GM12801 (cell line): Measurements from ENCODE around the gene RNASE7.

Experiments
- TF ChIP-seq, protein P1 (sequence below): IDR thresholded peaks from one replicate; pipeline ENCODE4 v1.5.1; 2011; ENCODE audit warnings: control low read depth; ENCODE audit not compliant: insufficient read length; ENCODE audit errors: extremely low read depth

The RNASE7 gene

GRCh38 chr14:21024585-21025370, 17.4 kb upstream of the RNASE7 start, which contains the start of gene NDRG2:
NDRG2 (minus strand) TSS chr14:21025061; CDS start chr14:21023315, 1,746 bp downstream.
- TF ChIP-seq, protein P1, sequence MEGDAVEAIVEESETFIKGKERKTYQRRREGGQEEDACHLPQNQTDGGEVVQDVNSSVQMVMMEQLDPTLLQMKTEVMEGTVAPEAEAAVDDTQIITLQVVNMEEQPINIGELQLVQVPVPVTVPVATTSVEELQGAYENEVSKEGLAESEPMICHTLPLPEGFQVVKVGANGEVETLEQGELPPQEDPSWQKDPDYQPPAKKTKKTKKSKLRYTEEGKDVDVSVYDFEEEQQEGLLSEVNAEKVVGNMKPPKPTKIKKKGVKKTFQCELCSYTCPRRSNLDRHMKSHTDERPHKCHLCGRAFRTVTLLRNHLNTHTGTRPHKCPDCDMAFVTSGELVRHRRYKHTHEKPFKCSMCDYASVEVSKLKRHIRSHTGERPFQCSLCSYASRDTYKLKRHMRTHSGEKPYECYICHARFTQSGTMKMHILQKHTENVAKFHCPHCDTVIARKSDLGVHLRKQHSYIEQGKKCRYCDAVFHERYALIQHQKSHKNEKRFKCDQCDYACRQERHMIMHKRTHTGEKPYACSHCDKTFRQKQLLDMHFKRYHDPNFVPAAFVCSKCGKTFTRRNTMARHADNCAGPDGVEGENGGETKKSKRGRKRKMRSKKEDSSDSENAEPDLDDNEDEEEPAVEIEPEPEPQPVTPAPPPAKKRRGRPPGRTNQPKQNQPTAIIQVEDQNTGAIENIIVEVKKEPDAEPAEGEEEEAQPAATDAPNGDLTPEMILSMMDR, result no peak

DNA sequence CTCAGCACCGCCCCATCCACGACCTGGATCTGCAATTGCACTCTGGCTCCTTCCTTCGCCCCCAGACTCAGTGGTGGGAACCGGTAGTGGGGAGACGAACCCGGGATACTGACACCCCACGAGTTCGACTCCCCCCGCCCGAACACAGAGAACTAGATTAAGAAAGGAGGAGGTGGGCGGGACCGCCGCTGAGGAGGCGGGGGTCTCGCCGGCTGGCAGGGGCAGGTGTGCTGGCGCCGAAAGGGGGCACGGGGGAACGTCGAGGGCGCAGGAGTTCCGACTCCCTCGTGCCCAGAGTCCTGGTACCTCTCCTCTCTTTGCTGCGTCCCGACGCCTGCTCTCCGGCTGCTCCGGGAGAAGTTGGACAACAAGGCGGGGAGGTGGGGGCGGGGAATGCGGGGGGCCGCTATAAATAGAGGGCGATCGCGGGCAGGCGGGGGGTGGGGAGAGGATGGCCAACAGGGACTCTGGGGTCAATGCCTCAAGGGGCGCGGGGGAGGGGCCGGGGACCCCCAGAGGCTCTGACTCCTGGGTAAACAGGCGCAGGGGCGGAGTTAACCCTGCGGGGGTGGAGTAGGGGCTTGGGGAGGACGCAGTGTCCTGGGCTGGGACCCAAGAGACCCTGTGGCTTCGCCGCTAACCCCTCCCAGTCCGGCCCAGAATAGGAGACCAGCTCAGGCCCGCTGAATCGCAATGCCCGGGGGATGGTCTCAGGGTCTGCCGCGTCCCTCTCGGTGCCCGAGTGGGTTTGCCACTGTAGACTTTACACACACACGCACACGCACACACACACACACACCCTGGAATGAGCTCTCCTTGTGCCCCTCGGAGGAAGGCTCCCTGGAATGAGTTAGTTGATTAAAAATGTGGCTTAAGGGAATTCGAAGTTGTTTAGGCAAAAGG, 16.5 kb upstream of the RNASE7 start:
- TF ChIP-seq, protein P1, result no peak

- TF ChIP-seq, protein P1, result no peak
These were observed 15.7 kb upstream of the RNASE7 start for GRCh38 chr14:21026274-21026987.

- TF ChIP-seq, protein P1, result no peak
These were observed 15.2 kb upstream of the RNASE7 start for GRCh38 chr14:21026988-21027315.

- TF ChIP-seq, protein P1, result no peak
These were observed 12.2 kb upstream of the RNASE7 start, which contains the start of gene TPPP2 for GRCh38 chr14:21029917-21030316. TPPP2 (plus strand) TSS chr14:21030217; CDS start chr14:21030582, 365 bp downstream.

DNA sequence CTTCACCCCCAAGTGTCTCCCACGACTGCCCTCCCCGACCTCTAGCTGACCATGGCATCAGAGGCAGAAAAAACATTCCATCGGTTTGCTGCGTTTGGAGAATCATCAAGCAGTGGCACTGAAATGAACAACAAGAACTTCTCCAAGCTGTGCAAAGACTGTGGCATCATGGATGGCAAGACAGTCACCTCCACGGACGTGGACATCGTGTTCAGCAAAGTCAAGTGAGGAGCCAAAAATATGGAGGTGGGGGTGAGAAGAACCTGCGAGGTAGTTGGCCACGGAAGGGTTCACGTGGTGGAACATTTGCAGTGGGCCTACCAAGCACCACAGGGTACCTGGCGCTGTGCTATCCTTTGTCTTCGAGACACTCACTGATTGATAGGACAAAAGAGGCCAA, 11.6 kb upstream of the RNASE7 start:
- TF ChIP-seq, protein P1, result no peak
